GM21423 (cell line): ENCODE measurements around the gene KRT72.

Experiments
- ATAC-seq: cut with Tn5 transposase; IDR thresholded peaks from one replicate; pipeline ENCODE4 v1.9.1; 2021; ENCODE audit warnings: mild to moderate bottlenecking, moderate library complexity; ENCODE audit not compliant: unreplicated experiment

Gene KRT72

GRCh38 chr12:52580496-52580895, 20.8 kb downstream of the KRT72 start:
- ATAC-seq: no peak

GRCh38 chr12:52579468-52580465, 21.5 kb downstream of the KRT72 start:
- ATAC-seq: no peak

- ATAC-seq: no peak
Measured at GRCh38 chr12:52578469-52578868, 22.8 kb downstream of the KRT72 start.

GRCh38 chr12:52577316-52577715, 23.9 kb downstream of the KRT72 start:
- ATAC-seq: no peak

GRCh38 chr12:52575948-52576347, 25.3 kb downstream of the KRT72 start:
- no peak for ATAC-seq

- no peak for ATAC-seq
Measured at GRCh38 chr12:52575256-52575655, 26.0 kb downstream of the KRT72 start.

- ATAC-seq: no peak
Measured at GRCh38 chr12:52573743-52574142, 27.5 kb downstream of the KRT72 start, which contains the start of gene KRT74. Gene KRT74 (minus strand): TSS chr12:52573843. CDS start chr12:52573777, 66 bp downstream.

- ATAC-seq: no peak
Measured at GRCh38 chr12:52573306-52573705, 28.0 kb downstream of the KRT72 start.

- ATAC-seq: no peak
Measured at GRCh38 chr12:52570511-52570910, 30.8 kb downstream of the KRT72 start.

- no peak for ATAC-seq
Measured at GRCh38 chr12:52568111-52568510, 33.2 kb downstream of the KRT72 start.

- ATAC-seq: no peak
Measured at GRCh38 chr12:52566847-52567291, 34.4 kb downstream of the KRT72 start.

GRCh38 chr12:52564582-52564981, 36.7 kb downstream of the KRT72 start:
- no peak for ATAC-seq

- no peak for ATAC-seq
Measured at GRCh38 chr12:52561880-52562449, 39.3 kb downstream of the KRT72 start.

- ATAC-seq: no peak
Measured at GRCh38 chr12:52559979-52560378, 41.3 kb downstream of the KRT72 start.

GRCh38 chr12:52558781-52559445, 42.4 kb downstream of the KRT72 start:
- ATAC-seq: no peak

- ATAC-seq: no peak
Measured at GRCh38 chr12:52557476-52557875, 43.8 kb downstream of the KRT72 start.

GRCh38 chr12:52555577-52555976, 45.7 kb downstream of the KRT72 start:
- no peak for ATAC-seq

GRCh38 chr12:52552681-52553195, 48.5 kb downstream of the KRT72 start, which contains the start of gene KRT71:
Gene KRT71 (minus strand): TSS chr12:52553145. CDS start chr12:52553077, 68 bp downstream.
- ATAC-seq: no peak

GRCh38 chr12:52552055-52552454, 49.2 kb downstream of the KRT72 start:
- no peak for ATAC-seq

- no peak for ATAC-seq
Measured at GRCh38 chr12:52551216-52551865, 49.9 kb downstream of the KRT72 start.

- no peak for ATAC-seq
Measured at GRCh38 chr12:52546126-52546525, 55.1 kb downstream of the KRT72 start.
